Measurements from ENCODE around the gene WAC. TPM values are rescaled to one million over a fixed set of nuclear protein-coding genes. Genes with fewer than 3 reads are reported as not detected.
"Not testable (repeated sequence)": the region's sequence is repeated elsewhere in the genome, so short reads cannot be mapped to it uniquely, and the experiment has no call there.

Gene WAC
- 100 TPM for total RNA-seq
- long read RNA-seq, transcript WAC-203 (14 exons, 3,042 nt), result major isoform, 6 of 16 reads
- long read RNA-seq, partial matches to known transcripts, result 5 of 16 reads
- long read RNA-seq, other reads (novel, unspliced or antisense), result 4 of 16 reads

- DNase-seq (ENCODE audit: missing footprints), result peak; percentile 98
- intact Hi-C loops (cut with DNase I), result loop anchor here (5.0 kb wide), 3 partner anchors 100 to 1290 kb away; partner anchors contain the start of genes ACBD5 and BAMBI
- peak; percentile 95 for ATAC-seq
Observed at GRCh38 chr10:28532337-28533185, at the start of gene WAC. WAC (plus strand) TSS chr10:28533118; CDS start chr10:28533580, 462 bp downstream.

- intact Hi-C loops (cut with DNase I), result no loop called here
- DNase-seq (ENCODE audit: missing footprints) (no peak), ATAC-seq (no peak)
Observed at GRCh38 chr10:28489206-28489605, 43.7 kb upstream of the WAC start.

- DNase-seq (ENCODE audit: missing footprints); ATAC-seq; intact Hi-C loops (cut with DNase I): not testable (repeated sequence)
Observed at GRCh38 chr10:28490256-28490865, 42.6 kb upstream of the WAC start.

- intact Hi-C loops (cut with DNase I), result no loop called here
- DNase-seq (ENCODE audit: missing footprints), result no peak
- ATAC-seq, result no peak
Observed at GRCh38 chr10:28492116-28492920, 40.6 kb upstream of the WAC start.

- DNase-seq (ENCODE audit: missing footprints) (no peak), ATAC-seq (no peak)
- intact Hi-C loops (cut with DNase I), result no loop called here
Observed at GRCh38 chr10:28494420-28494819, 38.5 kb upstream of the WAC start.

- ATAC-seq, result no peak
- intact Hi-C loops (cut with DNase I), result no loop called here
- no peak for DNase-seq (ENCODE audit: missing footprints)
Observed at GRCh38 chr10:28495084-28495483, 37.8 kb upstream of the WAC start.

- no peak for DNase-seq (ENCODE audit: missing footprints)
- intact Hi-C loops (cut with DNase I), result no loop called here
- peak; percentile 39 for ATAC-seq
Observed at GRCh38 chr10:28496017-28496416, 36.9 kb upstream of the WAC start.

- peak; percentile 42 for ATAC-seq
- intact Hi-C loops (cut with DNase I), result no loop called here
Observed at GRCh38 chr10:28496481-28496961, 36.4 kb upstream of the WAC start.

GRCh38 chr10:28497313-28498126, 35.4 kb upstream of the WAC start:
- ATAC-seq (no peak), DNase-seq (ENCODE audit: missing footprints) (no peak)
- intact Hi-C loops (cut with DNase I), result no loop called here

More at GRCh38 chr10:28496481-28496961, 36.4 kb upstream of the WAC start:
- no peak for DNase-seq (ENCODE audit: missing footprints)

- intact Hi-C loops (cut with DNase I); ATAC-seq; DNase-seq (ENCODE audit: missing footprints): not testable (repeated sequence)
Observed at GRCh38 chr10:28500203-28500602, 32.7 kb upstream of the WAC start.

- ATAC-seq (peak; percentile 62), DNase-seq (ENCODE audit: missing footprints) (no peak)
- intact Hi-C loops (cut with DNase I), result no loop called here
Observed at GRCh38 chr10:28503114-28503513, 29.8 kb upstream of the WAC start.

GRCh38 chr10:28505359-28505959, 27.5 kb upstream of the WAC start:
- no peak for ATAC-seq

GRCh38 chr10:28508304-28508925, 24.5 kb upstream of the WAC start:
- no peak for DNase-seq (ENCODE audit: missing footprints)
- intact Hi-C loops (cut with DNase I), result no loop called here
- ATAC-seq, result no peak

More at GRCh38 chr10:28505359-28505959, 27.5 kb upstream of the WAC start:
- DNase-seq (ENCODE audit: missing footprints), result no peak
- intact Hi-C loops (cut with DNase I), result no loop called here

GRCh38 chr10:28509286-28509685, 23.6 kb upstream of the WAC start:
- DNase-seq (ENCODE audit: missing footprints) (no peak), ATAC-seq (no peak)
- intact Hi-C loops (cut with DNase I), result no loop called here

GRCh38 chr10:28514648-28515047, 18.3 kb upstream of the WAC start:
- intact Hi-C loops (cut with DNase I), result no loop called here
- ATAC-seq, result no peak
- DNase-seq (ENCODE audit: missing footprints), result no peak

- intact Hi-C loops (cut with DNase I), result no loop called here
- ATAC-seq, result no peak
- no peak for DNase-seq (ENCODE audit: missing footprints)
Observed at GRCh38 chr10:28520346-28520745, 12.6 kb upstream of the WAC start.

- DNase-seq (ENCODE audit: missing footprints); intact Hi-C loops (cut with DNase I); ATAC-seq: not testable (repeated sequence)
Observed at GRCh38 chr10:28520828-28521227, 12.1 kb upstream of the WAC start.
